ENCODE data around the gene RICTOR.

GRCh38 chr5:39031041-39031440, 43.2 kb downstream of the RICTOR start:
- TF ChIP-seq CTCF (IDR thresholded peaks at IDR 0.05; ENCODE audit: insufficient read depth, low read length, poor library complexity, severe bottlenecking) (no peak), EZH2phosphoT487 (conservative IDR thresholded peaks at IDR 0.05; ENCODE audit: low read length) (no peak)

Data from SU-DHL-6 (cell line).